Omental fat pad (tissue), 4 donors: Measurements from ENCODE around the gene COL17A1. TPM values are rescaled to one million over a fixed set of nuclear protein-coding genes. Genes with fewer than 3 reads are reported as not detected.

ENCODE experiments used
- ATAC-seq: fragments of 150-250 bp; one replicate; pipeline ENCODE4 v1.9.1; 2016; ENCODE audit warnings: mild to moderate bottlenecking, moderate library complexity; ENCODE audit not compliant: low FRiP score
- DNase-seq: peaks from one replicate; pipeline ENCODE4 v3.0.0-alpha.2; 2019; ENCODE audit warnings: low spot score
- CTCF ChIP-seq, 3 donors: fragments of 450-650 bp; IDR thresholded peaks; one replicate each; pipeline ENCODE4 v1.5.1; 2016 to 2017; ENCODE audit warnings: antibody characterized with exemption in 3 of 3, mild to moderate bottlenecking in 3 of 3, moderate library complexity in 2 of 3
- total RNA-seq, 4 donors: library from RNA; depleted of rRNA; stranded (reverse); fragments of >200 nt; gene quantifications; one replicate each; pipeline ENCODE4 v1.1.0, GENCODE V29; 2016

The COL17A1 gene
- total RNA-seq, 4 donors from 2014 or later, result 0.13 to 2.2 (median 1.2) TPM

- no peak for ATAC-seq
- no peak for DNase-seq
These were observed 51.1 kb downstream of the COL17A1 start for GRCh38 chr10:104034401-104035193.

GRCh38 chr10:104033966-104034365 lies 51.7 kb downstream of the COL17A1 start:
- no peak for ATAC-seq
- TF ChIP-seq CTCF (IDR thresholded peaks at IDR 0.05), result no peak
- no peak for DNase-seq

More at GRCh38 chr10:104034401-104035193, 51.1 kb downstream of the COL17A1 start:
- no peak for TF ChIP-seq CTCF (IDR thresholded peaks at IDR 0.05)

GRCh38 chr10:104033401-104033930 lies 52.2 kb downstream of the COL17A1 start:
- TF ChIP-seq CTCF (IDR thresholded peaks at IDR 0.05), result no peak
- ATAC-seq (no peak), DNase-seq (no peak)

GRCh38 chr10:104032144-104032775 lies 53.4 kb downstream of the COL17A1 start:
- no peak for DNase-seq
- ATAC-seq, result no peak
- TF ChIP-seq CTCF (IDR thresholded peaks at IDR 0.05), result no peak

GRCh38 chr10:104031631-104032030 lies 54.0 kb downstream of the COL17A1 start:
- no peak for DNase-seq
- no peak for ATAC-seq
- no peak for TF ChIP-seq CTCF (IDR thresholded peaks at IDR 0.05)

- no peak for TF ChIP-seq CTCF (IDR thresholded peaks at IDR 0.05)
- DNase-seq, result no peak
- ATAC-seq, result no peak
These were observed 56.2 kb downstream of the COL17A1 start for GRCh38 chr10:104029521-104029860.
